ENCODE measurements around the gene ZNF644. TPM values are rescaled to one million over a fixed set of nuclear protein-coding genes. Genes with fewer than 3 reads are reported as not detected.
"Not testable (repeated sequence)": the region's sequence is repeated elsewhere in the genome, so short reads cannot be mapped to it uniquely, and the experiment has no call there.

The ZNF644 gene
- total RNA-seq, 1 donor from 2014 or later = 177 TPM

DNA sequence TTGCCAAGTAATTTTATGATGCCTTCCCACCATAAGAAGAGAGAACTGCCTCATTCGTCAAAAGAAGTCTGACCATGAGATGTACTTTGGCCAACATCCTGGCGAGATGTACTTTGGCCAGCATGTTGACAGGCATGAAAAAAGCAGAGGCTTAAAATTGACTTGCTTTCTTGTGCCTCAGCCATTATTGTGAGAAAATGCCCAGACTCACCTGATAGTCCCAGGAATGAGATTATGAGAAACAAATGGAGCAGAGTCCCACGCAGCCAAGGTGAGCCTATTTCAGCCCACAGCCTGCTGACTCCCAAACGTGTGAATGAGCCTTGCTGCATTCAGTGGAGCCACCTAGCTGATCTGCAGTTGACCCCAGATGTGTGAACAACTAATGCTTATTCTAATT lies 43.5 kb upstream of the ZNF644 start:
- Histone ChIP-seq H2AFZ (replicated peaks) (no peak overlapping the region), H4K20me1 (ENCODE audit: low read depth) (no peaks in the 10 kb centered on the region), H3K4me3 (no peak overlapping the region), H3F3A (ENCODE audit: low read depth) (no peaks in the 10 kb centered on the region), H3K4me1 (peaks cover 2% of the 10 kb centered on the region), H3K4me2 (no peak overlapping the region), H3K27ac (no peak overlapping the region), H3K79me2 (ENCODE audit: low read depth) (no peaks in the 10 kb centered on the region), H3K9ac (no peak overlapping the region), H3K27me3 (no peaks in the 10 kb centered on the region), H3K36me3 (no peaks in the 10 kb centered on the region), H3K9me3 (ENCODE audit: low read depth) (no peaks in the 10 kb centered on the region)
- H3K9me3 Mint-ChIP-seq = no peaks in the 10 kb centered on the region
- no peak for DNase-seq (ENCODE audit: low spot score)
- peaks cover 1% of the 10 kb centered on the region for H3K4me1 Mint-ChIP-seq
- H3K27ac Mint-ChIP-seq = no peak overlapping the region
- H3K27me3 Mint-ChIP-seq (ENCODE audit: insufficient read depth, low read depth) = peaks cover 2% of the 10 kb centered on the region
- no peak for TF ChIP-seq EZH2 (IDR thresholded peaks at IDR 0.05)
- no peaks in the 10 kb centered on the region for H3K36me3 Mint-ChIP-seq
- no peak overlapping the region for H3K4me3 Mint-ChIP-seq

- H3K4me1 Mint-ChIP-seq; H3K9me3 Mint-ChIP-seq; H3K4me3 ChIP-seq; H3K36me3 Mint-ChIP-seq; H3K4me2 ChIP-seq; H3K4me3 Mint-ChIP-seq; H4K20me1 ChIP-seq (ENCODE audit: low read depth); H3K27me3 Mint-ChIP-seq (ENCODE audit: insufficient read depth, low read depth); H3K27ac ChIP-seq; H3K4me1 ChIP-seq; H3K27ac Mint-ChIP-seq; H3K27me3 ChIP-seq; H3K9ac ChIP-seq; DNase-seq (ENCODE audit: low spot score); H3K36me3 ChIP-seq; H3F3A ChIP-seq (ENCODE audit: low read depth); H3K79me2 ChIP-seq (ENCODE audit: low read depth); H2AFZ ChIP-seq (replicated peaks); H3K9me3 ChIP-seq (ENCODE audit: low read depth): not testable (repeated sequence)
Measured at GRCh38 chr1:91063403-91063802, 41.6 kb upstream of the ZNF644 start.

- no peak for DNase-seq (ENCODE audit: low spot score)
- Histone ChIP-seq H3K9ac (no peak overlapping the region), H2AFZ (replicated peaks) (no peak overlapping the region), H3K4me2 (no peak overlapping the region), H3F3A (ENCODE audit: low read depth) (no peaks in the 10 kb centered on the region), H3K27me3 (no peaks in the 10 kb centered on the region), H3K27ac (no peak overlapping the region), H3K79me2 (ENCODE audit: low read depth) (no peaks in the 10 kb centered on the region), H3K4me3 (no peak overlapping the region), H3K9me3 (ENCODE audit: low read depth) (no peaks in the 10 kb centered on the region), H3K4me1 (no peaks in the 10 kb centered on the region), H4K20me1 (ENCODE audit: low read depth) (no peaks in the 10 kb centered on the region), H3K36me3 (no peaks in the 10 kb centered on the region)
- no peak overlapping the region for H3K4me3 Mint-ChIP-seq
- H3K4me1 Mint-ChIP-seq = no peaks in the 10 kb centered on the region
- no peak for TF ChIP-seq EZH2phosphoT487 (IDR thresholded peaks at IDR 0.05)
- no peak for TF ChIP-seq EZH2 (IDR thresholded peaks at IDR 0.05)
- TF ChIP-seq CTCF (IDR thresholded peaks at IDR 0.05) = no peak
- no peak overlapping the region for H3K27ac Mint-ChIP-seq
- peaks cover 3% of the 10 kb centered on the region for H3K27me3 Mint-ChIP-seq (ENCODE audit: insufficient read depth, low read depth)
- no peaks in the 10 kb centered on the region for H3K9me3 Mint-ChIP-seq
- H3K36me3 Mint-ChIP-seq = no peaks in the 10 kb centered on the region
Measured at GRCh38 chr1:91059157-91059556, 37.3 kb upstream of the ZNF644 start.

DNA sequence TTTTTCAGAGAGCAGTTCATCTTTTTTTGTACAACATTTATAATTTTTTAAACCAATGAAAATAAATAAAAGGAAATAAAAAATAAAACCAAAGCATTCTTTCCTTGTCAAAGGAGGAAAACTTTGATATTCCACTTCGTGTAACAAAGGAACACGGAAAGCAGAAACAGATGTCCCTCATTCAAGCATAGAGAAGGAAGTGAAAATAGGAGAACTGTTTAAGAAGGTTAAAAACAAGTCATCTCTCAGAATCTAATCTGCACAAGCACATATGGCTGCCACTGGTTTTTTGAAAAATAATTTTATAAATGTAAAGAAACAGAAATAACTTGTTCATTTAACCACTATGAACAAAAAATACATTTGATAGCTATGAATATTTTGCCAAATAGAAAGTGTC lies 35.9 kb upstream of the ZNF644 start:
- Histone ChIP-seq H3K9me3 (ENCODE audit: low read depth) (no peaks in the 10 kb centered on the region), H3K4me2 (no peak overlapping the region), H3K9ac (no peak overlapping the region), H3F3A (ENCODE audit: low read depth) (no peaks in the 10 kb centered on the region), H4K20me1 (ENCODE audit: low read depth) (no peaks in the 10 kb centered on the region), H3K27ac (no peak overlapping the region), H3K4me1 (no peaks in the 10 kb centered on the region), H2AFZ (replicated peaks) (no peak overlapping the region), H3K4me3 (no peak overlapping the region), H3K27me3 (no peaks in the 10 kb centered on the region), H3K36me3 (no peaks in the 10 kb centered on the region), H3K79me2 (ENCODE audit: low read depth) (no peaks in the 10 kb centered on the region)
- Mint-ChIP-seq H3K4me3 (no peak overlapping the region), H3K9me3 (no peaks in the 10 kb centered on the region), H3K4me1 (no peaks in the 10 kb centered on the region), H3K27ac (no peak overlapping the region), H3K27me3 (ENCODE audit: insufficient read depth, low read depth) (peaks cover 2% of the 10 kb centered on the region), H3K36me3 (no peaks in the 10 kb centered on the region)
- TF ChIP-seq EZH2phosphoT487 (IDR thresholded peaks at IDR 0.05) = no peak
- no peak for TF ChIP-seq EZH2 (IDR thresholded peaks at IDR 0.05)
- TF ChIP-seq CTCF (IDR thresholded peaks at IDR 0.05) = no peak
- no peak for DNase-seq (ENCODE audit: low spot score)

All from neural progenitor cell (in vitro differentiated cells).